Bronchial epithelial cell (primary cell): Measurements from ENCODE around the gene GLS. TPM values are rescaled to one million over a fixed set of nuclear protein-coding genes. Genes with fewer than 3 reads are reported as not detected.

ENCODE experiments used
- DNase-seq: peaks from one replicate; pipeline ENCODE4 v3.0.0-alpha.2; 2010; ENCODE audit warnings: low read depth
- FAIRE-seq: peaks from 2 replicates; lab custom pipeline; 2011; peaks lifted over from hg19 to GRCh38; lab: Jason Lieb, UNC
- H3K27me3 ChIP-seq: 2 replicates; pipeline ENCODE4 v1.5.1; 2011; ENCODE audit warnings: low read length; ENCODE audit not compliant: control insufficient read depth, insufficient read depth
- H3K36me3 ChIP-seq: 2 replicates; pipeline ENCODE4 v1.5.1; 2011; ENCODE audit warnings: low read length; ENCODE audit not compliant: control insufficient read depth, insufficient read depth
- H3K4me3 ChIP-seq: 2 replicates; pipeline ENCODE4 v1.5.1; 2011; ENCODE audit warnings: mild to moderate bottlenecking, low read depth, low read length, control low read depth
- CTCF ChIP-seq: IDR thresholded peaks from 2 replicates; pipeline ENCODE4 v1.5.1; 2011; ENCODE audit warnings: mild to moderate bottlenecking, moderate library complexity, low read length, control low read depth, inconsistent platforms; ENCODE audit not compliant: insufficient read depth, severe bottlenecking
- total RNA-seq: library from RNA; depleted of rRNA; stranded (reverse); fragments of >200 nt; gene quantifications from 2 replicates; pipeline ENCODE4 v1.2.1, GENCODE V29; 2014

Gene GLS
- total RNA-seq, 1 donor from 2014 or later, result 103 TPM

- TF ChIP-seq CTCF, result no peak
- no peaks in the 10 kb centered on the region for H3K27me3 ChIP-seq
- peaks cover 11% of the 10 kb centered on the region for H3K36me3 ChIP-seq
- peak overlapping the region; percentile 91 for H3K4me3 ChIP-seq
- peak; percentile 54 for DNase-seq
- no peak for FAIRE-seq
These were observed 132.4 kb downstream of the GLS start for GRCh38 chr2:191012845-191013681.

- no peak for TF ChIP-seq CTCF
- no peak for FAIRE-seq
- Histone ChIP-seq H3K27me3 (no peaks in the 10 kb centered on the region), H3K36me3 (peaks cover 8% of the 10 kb centered on the region), H3K4me3 (peak overlapping the region; percentile 91)
- no peak for DNase-seq
These were observed 133.0 kb downstream of the GLS start for GRCh38 chr2:191013682-191013931.

DNA sequence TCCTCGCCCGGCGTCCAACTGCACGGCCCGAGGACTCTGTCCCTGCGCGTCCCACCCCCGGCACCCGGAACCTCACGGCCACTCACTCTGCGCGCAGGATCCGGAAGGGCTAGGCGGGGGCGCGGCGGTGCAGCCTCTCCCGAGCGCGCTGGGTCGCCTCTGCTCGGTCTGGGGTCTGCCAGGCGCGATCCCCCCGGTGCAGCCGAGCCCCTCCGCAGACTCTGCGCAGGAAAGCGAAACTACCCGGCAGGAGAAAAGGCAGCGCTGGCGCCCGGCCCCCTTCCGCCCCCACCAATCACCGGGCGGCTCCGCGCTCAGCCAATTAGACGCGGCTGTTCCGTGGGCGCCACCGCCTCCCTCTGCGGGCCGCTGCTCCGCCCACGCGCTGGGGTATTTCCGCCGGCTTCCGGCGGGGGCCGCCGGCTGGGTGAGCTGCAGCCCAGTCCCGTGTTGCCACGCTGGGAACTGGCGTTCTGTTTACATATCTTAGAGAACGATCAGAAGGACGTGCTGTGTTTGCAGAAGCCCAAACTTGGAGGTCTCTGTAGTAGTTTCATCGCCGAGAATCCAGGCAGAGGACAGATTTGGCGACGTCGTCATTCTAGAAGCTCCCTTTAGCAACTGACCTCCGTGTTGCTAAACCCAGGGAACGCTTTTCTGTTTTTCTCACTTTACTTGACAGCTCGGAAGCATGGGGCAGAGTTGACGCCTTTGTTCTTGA, 133.5 kb downstream of the GLS start, which contains the start of gene STAT1:
Gene STAT1, minus strand, starts transcription at position 240 of the 721 bp plus-strand sequence. CDS start 4,168 bp downstream, outside the sequence.
- FAIRE-seq (no peak), DNase-seq (peak; percentile 72)

DNA sequence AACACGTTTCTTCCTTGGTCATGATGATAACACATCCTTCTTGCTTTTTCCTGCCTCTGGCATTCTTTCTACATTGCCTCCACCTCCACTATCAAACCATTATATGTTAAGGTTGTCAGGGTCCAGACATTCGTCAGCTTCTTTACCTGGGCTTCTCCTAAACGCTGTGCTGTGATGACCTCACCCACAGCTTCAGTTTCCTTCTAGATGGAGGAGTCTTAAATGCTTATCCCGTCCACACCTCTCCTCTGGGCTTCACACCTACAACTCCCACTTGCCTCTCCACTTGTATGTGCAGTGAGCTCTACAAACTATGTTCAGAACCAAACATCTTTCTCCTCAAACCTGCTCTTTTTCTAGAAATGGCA, 134.0 kb downstream of the GLS start:
- H3K4me3 ChIP-seq, result peak overlapping the region; percentile 91
- H3K27me3 ChIP-seq, result no peaks in the 10 kb centered on the region
- TF ChIP-seq CTCF, result no peak
- FAIRE-seq (no peak), DNase-seq (no peak)
- peaks cover 8% of the 10 kb centered on the region for H3K36me3 ChIP-seq

More for the DNA sequence above, 133.5 kb downstream of the GLS start, which contains the start of gene STAT1:
- Histone ChIP-seq H3K4me3 (peak within 1 kb of the TSS; percentile 91), H3K27me3 (no peaks in the 10 kb centered on the region), H3K36me3 (peaks cover 8% of the 10 kb centered on the region)
- no peak for TF ChIP-seq CTCF

Other genes with a start within 250 kb of the GLS start
- gene NAB1, start 231.7 kb upstream of the GLS start, total RNA-seq, result 92.4 and 106 TPM in 2 replicates
- 29.0 and 50.2 TPM in 2 replicates for gene STAT1, start 133.3 kb downstream of the GLS start, total RNA-seq